ENCODE measurements around the gene XRCC4.

DNA sequence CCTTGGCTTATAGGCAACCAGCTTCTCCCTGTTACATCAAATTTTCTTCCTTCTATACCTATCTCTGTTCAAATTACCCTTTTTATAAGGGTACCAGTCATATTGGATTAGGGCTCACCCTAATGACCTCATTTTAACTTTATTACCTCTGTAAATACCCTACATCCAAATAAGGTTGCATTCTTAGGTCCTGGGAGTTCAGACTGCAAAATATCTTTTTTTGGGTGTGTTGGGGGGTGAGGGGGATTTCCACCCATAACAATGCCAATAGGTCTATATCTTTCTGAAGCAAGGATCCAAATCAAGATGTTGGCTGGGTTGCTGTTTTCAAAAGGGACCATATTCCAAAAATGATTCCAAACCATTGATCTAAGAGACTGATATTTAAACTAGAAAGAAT, 141.7 kb downstream of the XRCC4 start:
- TF ChIP-seq, protein P1, sequence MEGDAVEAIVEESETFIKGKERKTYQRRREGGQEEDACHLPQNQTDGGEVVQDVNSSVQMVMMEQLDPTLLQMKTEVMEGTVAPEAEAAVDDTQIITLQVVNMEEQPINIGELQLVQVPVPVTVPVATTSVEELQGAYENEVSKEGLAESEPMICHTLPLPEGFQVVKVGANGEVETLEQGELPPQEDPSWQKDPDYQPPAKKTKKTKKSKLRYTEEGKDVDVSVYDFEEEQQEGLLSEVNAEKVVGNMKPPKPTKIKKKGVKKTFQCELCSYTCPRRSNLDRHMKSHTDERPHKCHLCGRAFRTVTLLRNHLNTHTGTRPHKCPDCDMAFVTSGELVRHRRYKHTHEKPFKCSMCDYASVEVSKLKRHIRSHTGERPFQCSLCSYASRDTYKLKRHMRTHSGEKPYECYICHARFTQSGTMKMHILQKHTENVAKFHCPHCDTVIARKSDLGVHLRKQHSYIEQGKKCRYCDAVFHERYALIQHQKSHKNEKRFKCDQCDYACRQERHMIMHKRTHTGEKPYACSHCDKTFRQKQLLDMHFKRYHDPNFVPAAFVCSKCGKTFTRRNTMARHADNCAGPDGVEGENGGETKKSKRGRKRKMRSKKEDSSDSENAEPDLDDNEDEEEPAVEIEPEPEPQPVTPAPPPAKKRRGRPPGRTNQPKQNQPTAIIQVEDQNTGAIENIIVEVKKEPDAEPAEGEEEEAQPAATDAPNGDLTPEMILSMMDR (IDR thresholded peaks at IDR 0.05) = no peak
- no peak for TF ChIP-seq EZH2phosphoT487 (IDR thresholded peaks at IDR 0.05)

Data from neural progenitor cell (in vitro differentiated cells).